H1 (cell line): Measurements from ENCODE around the gene FAT3. TPM values are rescaled to one million over a fixed set of nuclear protein-coding genes. Genes with fewer than 3 reads are reported as not detected.

Source experiments
- CTCF ChIA-PET: fragments of 300-600 bp; sonication (Branson Sonifier 250); formaldehyde crosslinking; loops from one replicate; lab custom pipeline; 2021; ENCODE audit not compliant: partially characterized antibody; lab: Charles Lee
- POLR2A ChIA-PET: fragments of 300-600 bp; sonication (Branson Sonifier 250); formaldehyde crosslinking; loops from one replicate; lab custom pipeline; 2021; ENCODE audit warnings: inconsistent platforms; ENCODE audit not compliant: partially characterized antibody; lab: Charles Lee
- DNase-seq, 2 experiments: peaks; one replicate each; pipeline versions ENCODE4 v3.0.0 to v3.0.0-alpha.2; 2010 to 2022; ENCODE audit warnings: low spot score in 2 of 2, low read depth in 1 of 2, mixed read lengths in 1 of 2
- FAIRE-seq: peaks from 2 replicates; lab custom pipeline; 2011; peaks lifted over from hg19 to GRCh38; lab: Jason Lieb, UNC
- H2AFZ ChIP-seq: 2 replicates; pipeline ENCODE4 v1.8.1; 2012; ENCODE audit warnings: low read length, inconsistent platforms
- H2AK5ac ChIP-seq: 2 replicates; pipeline ENCODE4 v1.6.1; 2013; ENCODE audit warnings: low read depth, low read length
- H2BK120ac ChIP-seq: replicated peaks from 2 replicates; pipeline ENCODE3; 2013; ENCODE audit warnings: low read depth, low read length, inconsistent platforms
- H2BK12ac ChIP-seq: 2 replicates; pipeline ENCODE4 v1.6.1; 2013; ENCODE audit warnings: low read depth, low read length
- H2BK15ac ChIP-seq: 2 replicates; pipeline ENCODE4 v1.6.1; 2013; ENCODE audit warnings: low read length
- H2BK20ac ChIP-seq: 2 replicates; pipeline ENCODE4 v1.6.1; 2013; ENCODE audit warnings: low read length
- H2BK5ac ChIP-seq: 2 replicates; pipeline ENCODE4 v1.6.1; 2013; ENCODE audit warnings: low read depth, low read length
- H3K14ac ChIP-seq: 2 replicates; pipeline ENCODE4 v1.6.1; 2013; ENCODE audit warnings: inconsistent platforms; ENCODE audit not compliant: insufficient read length
- H3K18ac ChIP-seq: 2 replicates; pipeline ENCODE4 v1.6.1; 2013; ENCODE audit warnings: low read length; ENCODE audit errors: extremely low read depth
- H3K23ac ChIP-seq: 2 replicates; pipeline ENCODE4 v1.6.1; 2013; ENCODE audit warnings: inconsistent platforms; ENCODE audit not compliant: insufficient read length
- H3K23me2 ChIP-seq: 2 replicates; pipeline ENCODE4 v1.6.1; 2013; ENCODE audit warnings: low read depth, low read length
- H3K27ac ChIP-seq: 2 replicates; pipeline ENCODE4 v1.6.1; 2011; ENCODE audit warnings: low read depth, low read length, inconsistent platforms
- H3K27me3 ChIP-seq, 4 experiments: replicated peaks in 1 of 4; 1 replicate in 1 of 4; 2 replicates in 3 of 4; pipeline versions ENCODE4 v1.6.1 to v1.8.1; 2011 to 2013; ENCODE audit warnings: low read length in 3 of 4, mild to moderate bottlenecking in 3 of 4, inconsistent platforms in 2 of 4, mixed read lengths in 2 of 4, moderate library complexity in 1 of 4; ENCODE audit not compliant: control insufficient read depth in 3 of 4, insufficient read depth in 3 of 4; ENCODE audit errors: extremely low read depth in 1 of 4
- H3K36me3 ChIP-seq, 4 experiments: 2 replicates each; pipeline versions ENCODE4 v1.6.1 to v1.8.1; 2011 to 2013; ENCODE audit warnings: mild to moderate bottlenecking in 4 of 4, low read length in 3 of 4, moderate library complexity in 2 of 4, control low read depth in 1 of 4, inconsistent platforms in 1 of 4; ENCODE audit not compliant: insufficient read depth in 4 of 4, control insufficient read depth in 2 of 4
- H3K4ac ChIP-seq: replicated peaks from 2 replicates; pipeline ENCODE3; 2013; ENCODE audit warnings: low read length, low read depth, mixed read lengths, inconsistent platforms; ENCODE audit not compliant: insufficient read length
- H3K4me1 ChIP-seq, 4 experiments: replicated peaks in 1 of 4; 1 replicate in 1 of 4; 2 replicates in 3 of 4; pipeline versions ENCODE4 v1.6.1 to v1.8.1; 2011 to 2013; ENCODE audit warnings: low read length in 3 of 4, inconsistent platforms in 2 of 4, mixed read lengths in 1 of 4; ENCODE audit not compliant: insufficient read depth in 4 of 4, control insufficient read depth in 3 of 4
- H3K4me2 ChIP-seq, 2 experiments: 2 replicates each; pipeline versions ENCODE4 v1.6.1 to v1.8.1; 2011 to 2013; ENCODE audit warnings: low read depth in 2 of 2, low read length in 2 of 2, control low read depth in 1 of 2, inconsistent platforms in 1 of 2, mild to moderate bottlenecking in 1 of 2; ENCODE audit not compliant: insufficient read depth in 1 of 2
- H3K4me3 ChIP-seq, 4 experiments: fragments of 200-600, 300-600 bp in 1 of 4; sonication (generic), shearing (Covaris generic), sonication (Bioruptor Twin) in 1 of 4; 2 replicates each; pipeline versions ENCODE4 v1.5.1 to v1.8.1; 2011 to 2016; ENCODE audit warnings: low read length in 4 of 4, low read depth in 3 of 4, control low read depth in 2 of 4, inconsistent platforms in 2 of 4, mild to moderate bottlenecking in 2 of 4, mixed read lengths in 1 of 4, moderate library complexity in 1 of 4; ENCODE audit not compliant: insufficient read depth in 2 of 4; ENCODE audit errors: extremely low read depth in 1 of 4
- H3K56ac ChIP-seq: replicated peaks from 2 replicates; pipeline ENCODE3; 2013; ENCODE audit warnings: low read depth, mild to moderate bottlenecking, mixed read lengths, low read length, inconsistent platforms; ENCODE audit not compliant: insufficient read length
- H3K79me1 ChIP-seq: 2 replicates; pipeline ENCODE4 v1.6.1; 2013; ENCODE audit warnings: low read depth, low read length, control low read depth
- H3K79me2 ChIP-seq, 2 experiments: 2 replicates each; pipeline versions ENCODE4 v1.6.1 to v1.8.1; 2012 to 2013; ENCODE audit warnings: low read length in 2 of 2, mild to moderate bottlenecking in 2 of 2, inconsistent platforms in 1 of 2; ENCODE audit not compliant: insufficient read depth in 2 of 2, control insufficient read depth in 1 of 2
- H3K9ac ChIP-seq, 4 experiments: replicated peaks in 1 of 4; 1 replicate in 1 of 4; 2 replicates in 3 of 4; pipeline versions ENCODE4 v1.6.1 to v1.8.1; 2011 to 2013; ENCODE audit warnings: low read depth in 3 of 4, low read length in 3 of 4, control low read depth in 2 of 4, mild to moderate bottlenecking in 2 of 4, moderate library complexity in 2 of 4, inconsistent platforms in 1 of 4; ENCODE audit errors: extremely low read depth in 1 of 4
- H3K9me3 ChIP-seq, 2 experiments: 2 replicates each; pipeline versions ENCODE4 v1.6.1 to v1.8.1; 2012 to 2013; ENCODE audit warnings: mild to moderate bottlenecking in 2 of 2, moderate library complexity in 2 of 2, control low read depth in 1 of 2, inconsistent platforms in 1 of 2, low read depth in 1 of 2, low read length in 1 of 2, mixed read lengths in 1 of 2; ENCODE audit not compliant: insufficient read depth in 2 of 2
- H4K20me1 ChIP-seq, 2 experiments: replicated peaks in 1 of 2; 2 replicates each; pipeline versions ENCODE3 to v1.8.1; 2011 to 2013; ENCODE audit warnings: inconsistent platforms in 2 of 2, low read length in 2 of 2, mild to moderate bottlenecking in 1 of 2; ENCODE audit not compliant: insufficient read depth in 2 of 2, control insufficient read depth in 1 of 2
- H4K5ac ChIP-seq: 2 replicates; pipeline ENCODE4 v1.6.1; 2013; ENCODE audit warnings: low read length, low read depth, mixed read lengths, inconsistent platforms; ENCODE audit not compliant: insufficient read length
- H4K8ac ChIP-seq: 2 replicates; pipeline ENCODE4 v1.8.0; 2013; ENCODE audit warnings: mild to moderate bottlenecking, moderate library complexity, low read length, inconsistent platforms; ENCODE audit not compliant: insufficient read depth; ENCODE audit errors: extremely low read depth
- H4K91ac ChIP-seq: replicated peaks from 2 replicates; pipeline ENCODE3; 2013; ENCODE audit warnings: low read length, mixed read lengths, inconsistent platforms; ENCODE audit not compliant: insufficient read length
- CBX5 ChIP-seq: fragments of 300-800, 300-1000 bp; sonication (generic); IDR thresholded peaks from 2 replicates; pipeline ENCODE4 v1.7.1; 2016; ENCODE audit warnings: antibody characterized with exemption, low read length, low read depth
- CBX8 ChIP-seq: fragments of 300-800, 300-1000 bp; sonication (generic); IDR thresholded peaks from 2 replicates; pipeline ENCODE4 v1.7.1; 2016; ENCODE audit warnings: low read depth, low read length, borderline replicate concordance
- CHD1 ChIP-seq: IDR thresholded peaks from 2 replicates; pipeline ENCODE4 v1.6.1; 2012; ENCODE audit warnings: low read depth, low read length, improper control_type of control experiment
- HDAC6 ChIP-seq: IDR thresholded peaks from one replicate; pipeline ENCODE4 v1.7.1; 2012; ENCODE audit warnings: low read depth, mild to moderate bottlenecking, inconsistent platforms, low read length, moderate library complexity
- KDM4A ChIP-seq: IDR thresholded peaks from one replicate; pipeline ENCODE4 v1.7.1; 2012; ENCODE audit warnings: low read depth, mild to moderate bottlenecking, moderate library complexity, low read length, inconsistent platforms; ENCODE audit not compliant: severe bottlenecking
- PHF8 ChIP-seq: fragments of 200-600 bp; sonication (generic); conservative IDR thresholded peaks from 2 replicates; pipeline ENCODE4 v1.7.1; 2012; ENCODE audit warnings: low read depth, mild to moderate bottlenecking, inconsistent platforms, low read length, moderate library complexity
- POLR2AphosphoS5 ChIP-seq: IDR thresholded peaks from 2 replicates; pipeline ENCODE4 v1.6.1; 2011; ENCODE audit warnings: low read depth, low read length
- POU5F1 ChIP-seq: IDR thresholded peaks from 2 replicates; pipeline ENCODE4 v1.6.1; 2011; ENCODE audit warnings: low read depth, mild to moderate bottlenecking, low read length, moderate library complexity
- RFX5 ChIP-seq: IDR thresholded peaks from 2 replicates; pipeline ENCODE4 v1.6.1; 2011; ENCODE audit warnings: low read depth, low read length, improper control_type of control experiment, borderline replicate concordance
- RXRA ChIP-seq: IDR thresholded peaks from 2 replicates; pipeline ENCODE4 v1.6.1; 2011; ENCODE audit warnings: low read depth, mild to moderate bottlenecking, low read length, moderate library complexity; ENCODE audit not compliant: insufficient read depth
- SIRT6 ChIP-seq: IDR thresholded peaks from one replicate; pipeline ENCODE4 v1.7.1; 2012; ENCODE audit warnings: low read length, inconsistent platforms
- SP1 ChIP-seq: IDR thresholded peaks from 2 replicates; pipeline ENCODE4 v1.6.1; 2011; ENCODE audit warnings: low read depth, low read length
- SP2 ChIP-seq: IDR thresholded peaks from 2 replicates; pipeline ENCODE4 v1.6.1; 2012; ENCODE audit warnings: mild to moderate bottlenecking, low read length, inconsistent platforms
- TEAD4 ChIP-seq: IDR thresholded peaks from 2 replicates; pipeline ENCODE4 v1.6.1; 2012; ENCODE audit warnings: low read depth, low read length, inconsistent platforms, mixed read lengths
- ZNF274 ChIP-seq: IDR thresholded peaks from 2 replicates; pipeline ENCODE4 v1.7.0; 2012; ENCODE audit warnings: low read length, borderline replicate concordance; ENCODE audit errors: extremely low read depth
- WGBS, 2 experiments: shearing (Covaris generic) in 1 of 2; methylation state at CpG; one replicate each; pipeline versions ENCODE4 v1.1.6 to v1.1.7; 2013 to 2015; ENCODE audit warnings: low lambda C conversion rate in 2 of 2, mixed read lengths in 2 of 2, inconsistent platforms in 1 of 2, low coverage in 1 of 2, missing lambda C conversion rate in 1 of 2; ENCODE audit not compliant: insufficient replicate concordance in 2 of 2, insufficient coverage in 1 of 2, insufficient read length in 1 of 2; ENCODE audit errors: extremely low coverage in 1 of 2, missing lambda C conversion rate in 1 of 2; 5-methylcytosine and 5-hydroxymethylcytosine counted together
- polyA plus RNA-seq, 7 experiments: library from polyadenylated mRNA; depleted of rRNA in 3 of 7; stranded (reverse) in 5 of 7; unstranded in 2 of 7; fragments of >200 nt in 5 of 7; fragments of 200-250 nt in 2 of 7; gene quantifications; 1 replicate in 5 of 7; 2 replicates in 1 of 7; 4 replicates in 1 of 7; pipeline versions ENCODE4 v1.2.1 to v1.2.3, GENCODE V29; 2011 to 2013; ENCODE audit warnings: missing spikeins in 2 of 7, mixed read lengths in 2 of 7
- total RNA-seq: library from RNA; stranded (reverse); fragmentation: NEBNext Ultra II Directional; extraction: Animal tissue kit (Norgen Biotek cat#: 25700); gene quantifications from 2 replicates; pipeline ENCODE4 v1.2.1, GENCODE V29; 2021
- TF ChIP-seq, protein P1 (sequence below): IDR thresholded peaks from 2 replicates; pipeline ENCODE4 v1.6.1; 2012; ENCODE audit warnings: inconsistent platforms

FAT3 gene
- total and polyA plus RNA-seq, 2 of the 8 experiments (the other 6 are each of a cell fraction or from before 2014, with no cell fraction given), result 7.2 to 18.4 TPM

DNA sequence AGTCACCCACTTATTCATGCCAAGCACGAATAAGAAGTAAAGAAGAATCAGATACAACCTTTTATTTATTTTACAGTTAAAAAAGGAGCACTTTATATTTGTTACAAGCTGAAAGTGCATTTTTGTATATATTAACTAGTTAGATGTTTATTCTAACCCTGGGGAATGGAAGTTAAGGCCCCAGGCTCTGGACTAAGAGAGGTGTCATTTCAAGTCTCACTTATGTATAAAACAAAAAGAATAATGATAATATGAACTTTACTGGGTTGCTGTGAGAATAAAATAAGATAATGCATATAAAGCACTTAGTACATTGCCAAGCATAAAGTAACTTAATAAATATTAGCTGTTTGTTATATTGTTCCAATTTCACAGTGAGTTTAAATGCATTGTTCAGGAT, 12.1 kb upstream of the FAT3 start:
- no peaks in the 10 kb centered on the region for H3K79me1 ChIP-seq
- H4K8ac ChIP-seq, result no peak overlapping the region
- no peaks in the 10 kb centered on the region for H3K36me3 ChIP-seq
- H3K4me1 ChIP-seq, result peaks cover 2 to 11% (median 6%) of the 10 kb centered on the region in 4 experiments; a peak in 5 of 7 replicates
- no peak overlapping the region for H3K4ac ChIP-seq
- H3K14ac ChIP-seq, result no peak overlapping the region
- FAIRE-seq, result no peak
- WGBS, 2 experiments, result 81% methylated on average over 1 of the region's 1 CpG; no CpG with 5 or more reads in 1 of the 2 experiments
- no peak overlapping the region for H3K27ac ChIP-seq
- H2AK5ac ChIP-seq, result no peak overlapping the region
- no peaks in the 10 kb centered on the region for H3K27me3 ChIP-seq
- ChIA-PET POLR2A (no interaction called here), CTCF (interaction anchor here (0.6 to 2.0 kb wide), 6 partner anchors 11 to 674 kb away, joined by 3 to 9 read pairs (median 4); partner anchors contain the start of gene FAT3)
- no peaks in the 10 kb centered on the region for H3K23me2 ChIP-seq
- no peak overlapping the region for H3K4me2 ChIP-seq
- no peak overlapping the region for H3K56ac ChIP-seq
- H2BK20ac ChIP-seq, result no peak overlapping the region
- no peak overlapping the region for H2BK120ac ChIP-seq
- no peak overlapping the region for H2BK5ac ChIP-seq
- no peak overlapping the region for H2AFZ ChIP-seq
- H2BK12ac ChIP-seq, result no peak overlapping the region
- H3K9ac ChIP-seq, result no peak overlapping the region
- H2BK15ac ChIP-seq, result no peak overlapping the region
- H4K91ac ChIP-seq, result no peak overlapping the region
- DNase-seq, result no peak
- no peak overlapping the region for H3K23ac ChIP-seq
- no peaks in the 10 kb centered on the region for H3K79me2 ChIP-seq
- H3K4me3 ChIP-seq, result no peak overlapping the region
- no peaks in the 10 kb centered on the region for H3K9me3 ChIP-seq
- H4K5ac ChIP-seq, result no peak overlapping the region
- no peak overlapping the region for H3K18ac ChIP-seq
- no peaks in the 10 kb centered on the region for H4K20me1 ChIP-seq
- TF ChIP-seq RXRA, result no peak
- no peak for TF ChIP-seq POU5F1
- TF ChIP-seq CBX5, result no peak
- TF ChIP-seq TEAD4, result no peak
- TF ChIP-seq CHD1, result no peak
- no peak for TF ChIP-seq KDM4A
- TF ChIP-seq PHF8, result no peak
- TF ChIP-seq, protein P1, sequence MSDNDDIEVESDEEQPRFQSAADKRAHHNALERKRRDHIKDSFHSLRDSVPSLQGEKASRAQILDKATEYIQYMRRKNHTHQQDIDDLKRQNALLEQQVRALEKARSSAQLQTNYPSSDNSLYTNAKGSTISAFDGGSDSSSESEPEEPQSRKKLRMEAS, result no peak
- TF ChIP-seq SP1, result no peak
- TF ChIP-seq POLR2AphosphoS5, result no peak
- no peak for TF ChIP-seq RFX5
- TF ChIP-seq ZNF274, result no peak
- no peak for TF ChIP-seq HDAC6
- TF ChIP-seq SP2, result no peak
- TF ChIP-seq SIRT6, result no peak
- no peak for TF ChIP-seq CBX8
